Hindlimb muscle (tissue), 1 donor: ENCODE data around the gene RAD23B. TPM values are rescaled to one million over a fixed set of nuclear protein-coding genes. Genes with fewer than 3 reads are reported as not detected.
"Not testable (repeated sequence)": the region's sequence is repeated elsewhere in the genome, so short reads cannot be mapped to it uniquely, and the experiment has no call there.

ENCODE experiments used
- DNase-seq: peaks from one replicate; pipeline ENCODE4 v3.0.0-alpha.2; 2013
- polyA plus RNA-seq: library from polyadenylated mRNA; unstranded; fragments of 120-200 nt; gene quantifications from one replicate; pipeline ENCODE4 v1.2.1, GENCODE V29; 2013; ENCODE audit not compliant: insufficient read length

RAD23B gene
- polyA plus RNA-seq, 1 donor, result 131 TPM

DNA sequence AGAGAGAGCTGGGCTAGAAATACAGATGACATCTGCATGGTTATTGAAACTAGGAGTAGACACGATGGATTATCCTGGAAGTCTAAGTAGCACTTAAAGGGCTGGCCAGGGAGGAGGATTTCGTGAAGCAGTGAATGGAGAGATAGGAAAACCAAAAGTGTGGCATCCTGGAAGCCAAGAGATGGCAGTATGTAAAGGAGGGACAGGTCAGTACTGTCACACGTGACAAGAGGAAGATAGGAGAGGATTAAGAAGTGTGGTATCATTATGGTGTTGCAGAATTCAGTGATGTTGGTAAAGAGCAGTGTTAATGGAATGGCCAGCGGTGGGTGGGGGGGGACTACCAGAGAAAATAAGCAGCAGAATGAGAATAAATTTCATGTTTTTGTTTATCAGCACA lies 11.7 kb downstream of the RAD23B start:
- no peak for DNase-seq

GRCh38 chr9:107295995-107296394 lies 12.9 kb downstream of the RAD23B start:
- DNase-seq, result no peak

DNA sequence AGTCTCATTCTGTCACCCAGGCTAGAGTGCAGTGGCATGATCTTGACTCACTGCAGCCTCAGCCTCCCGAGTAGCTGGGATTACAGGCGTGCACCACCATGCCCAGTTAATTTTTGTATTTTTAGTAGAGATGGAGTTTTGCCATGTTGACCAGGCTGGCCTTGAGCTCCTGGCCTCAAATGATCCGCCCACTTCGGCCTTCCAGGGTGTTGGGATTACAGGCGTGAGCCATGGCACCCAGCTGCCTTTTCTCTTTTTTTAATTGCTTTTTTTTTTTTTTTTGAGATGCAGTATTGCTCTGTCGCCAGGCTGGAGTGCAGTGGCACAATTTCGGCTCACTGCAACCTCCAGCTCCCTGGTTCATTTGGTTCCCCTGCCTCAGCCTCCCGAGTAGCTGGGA lies 13.5 kb downstream of the RAD23B start:
- not testable (repeated sequence) for DNase-seq

- no peak for DNase-seq
Measured at GRCh38 chr9:107299437-107299836, 16.4 kb downstream of the RAD23B start.

DNA sequence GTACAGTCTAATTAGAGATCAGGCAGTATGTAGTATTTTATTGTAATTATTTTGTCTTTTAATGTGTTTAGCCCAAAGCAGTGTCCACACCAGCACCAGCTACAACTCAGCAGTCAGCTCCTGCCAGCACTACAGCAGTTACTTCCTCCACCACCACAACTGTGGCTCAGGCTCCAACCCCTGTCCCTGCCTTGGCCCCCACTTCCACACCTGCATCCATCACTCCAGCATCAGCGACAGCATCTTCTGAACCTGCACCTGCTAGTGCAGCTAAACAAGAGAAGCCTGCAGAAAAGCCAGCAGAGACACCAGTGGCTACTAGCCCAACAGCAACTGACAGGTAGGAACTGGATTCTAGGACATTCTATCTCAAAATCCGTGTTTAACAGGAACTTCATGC lies 23.2 kb downstream of the RAD23B start:
- no peak for DNase-seq

- no peak for DNase-seq
Measured at GRCh38 chr9:107307331-107307730, 24.3 kb downstream of the RAD23B start.

GRCh38 chr9:107308461-107308860 lies 25.4 kb downstream of the RAD23B start:
- no peak for DNase-seq

DNA sequence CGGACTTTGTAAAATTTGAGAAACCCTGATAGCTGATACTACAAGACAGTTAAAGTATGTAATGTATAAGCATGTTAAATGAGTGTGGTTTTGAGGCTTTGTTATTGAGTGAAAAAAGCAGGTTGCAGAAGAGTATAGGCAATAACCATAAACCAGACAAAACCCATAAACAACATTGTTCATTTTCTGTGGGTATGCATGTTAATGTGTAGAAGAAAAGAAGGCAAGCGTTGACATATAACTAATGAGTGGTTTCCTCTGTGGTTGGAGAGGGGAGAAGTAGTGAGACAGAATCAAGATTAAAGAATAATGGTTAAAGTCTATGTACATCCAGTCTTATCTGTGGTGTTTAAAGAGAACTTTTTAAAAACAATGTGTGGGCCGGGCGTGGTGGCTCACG lies 26.2 kb downstream of the RAD23B start:
- no peak for DNase-seq

GRCh38 chr9:107312376-107313050 lies 29.4 kb downstream of the RAD23B start:
- DNase-seq, result no peak

GRCh38 chr9:107313555-107314096 lies 30.5 kb downstream of the RAD23B start:
- DNase-seq, result no peak

GRCh38 chr9:107314763-107315162 lies 31.7 kb downstream of the RAD23B start:
- no peak for DNase-seq

DNA sequence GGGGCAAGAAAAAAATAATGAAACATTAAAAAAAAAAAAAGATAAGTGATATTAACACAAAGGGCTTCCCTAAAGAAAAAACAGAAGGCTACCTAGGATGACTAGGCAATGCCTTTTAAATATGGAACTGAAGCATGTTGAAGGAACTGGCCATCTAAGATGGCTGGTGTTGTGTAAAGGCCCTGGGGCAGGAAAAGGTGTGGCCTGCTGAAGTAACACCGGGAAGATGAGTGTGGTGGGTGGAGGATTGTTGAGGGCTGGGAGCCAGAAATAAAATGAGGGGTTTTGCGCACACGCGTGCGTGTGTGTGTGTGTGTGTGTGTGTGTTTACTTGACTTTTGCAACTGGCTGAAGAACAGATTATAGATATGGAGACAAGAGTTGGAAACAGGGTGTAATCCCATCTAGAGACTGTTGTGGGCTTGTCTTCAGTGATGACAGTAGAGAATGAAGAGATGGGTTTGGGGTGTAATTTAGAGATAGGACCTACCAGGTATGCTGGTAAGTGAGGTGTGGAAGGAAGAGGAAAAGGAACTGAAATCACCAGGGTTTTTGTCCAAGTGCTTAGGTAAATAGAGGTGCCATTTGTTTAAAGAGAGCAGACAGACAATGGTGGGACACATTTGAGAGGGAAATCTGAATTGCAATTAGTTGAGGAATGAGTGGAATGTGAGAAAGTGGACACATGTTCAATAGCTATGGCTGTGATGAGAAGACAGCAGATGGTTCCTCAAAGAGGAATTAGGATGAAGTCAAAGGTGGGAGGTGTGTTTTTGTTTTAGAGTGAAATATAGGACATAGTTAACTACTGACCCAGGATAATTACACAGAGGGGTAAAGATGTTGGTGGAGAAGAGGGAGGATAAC lies 33.9 kb downstream of the RAD23B start:
- DNase-seq, result no peak

DNA sequence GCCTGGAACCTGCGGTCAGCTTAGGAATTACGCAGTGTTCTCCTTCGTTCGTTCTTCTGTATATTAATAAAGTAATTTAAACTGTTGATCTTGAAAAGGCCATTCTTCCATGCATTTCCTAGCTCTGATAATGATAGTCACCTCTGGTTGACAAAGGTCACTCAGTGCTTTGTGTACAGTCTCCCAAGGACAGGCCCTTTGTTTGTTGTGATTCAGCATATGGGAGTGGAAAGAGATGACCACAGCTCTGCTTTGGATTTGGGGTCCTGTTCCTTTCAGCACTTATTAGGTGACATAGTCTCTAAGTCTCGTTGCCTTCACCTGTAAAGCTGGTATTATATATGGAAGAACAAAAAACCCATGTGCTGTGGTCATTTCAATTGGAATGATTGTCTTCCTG lies 39.6 kb downstream of the RAD23B start:
- no peak for DNase-seq

DNA sequence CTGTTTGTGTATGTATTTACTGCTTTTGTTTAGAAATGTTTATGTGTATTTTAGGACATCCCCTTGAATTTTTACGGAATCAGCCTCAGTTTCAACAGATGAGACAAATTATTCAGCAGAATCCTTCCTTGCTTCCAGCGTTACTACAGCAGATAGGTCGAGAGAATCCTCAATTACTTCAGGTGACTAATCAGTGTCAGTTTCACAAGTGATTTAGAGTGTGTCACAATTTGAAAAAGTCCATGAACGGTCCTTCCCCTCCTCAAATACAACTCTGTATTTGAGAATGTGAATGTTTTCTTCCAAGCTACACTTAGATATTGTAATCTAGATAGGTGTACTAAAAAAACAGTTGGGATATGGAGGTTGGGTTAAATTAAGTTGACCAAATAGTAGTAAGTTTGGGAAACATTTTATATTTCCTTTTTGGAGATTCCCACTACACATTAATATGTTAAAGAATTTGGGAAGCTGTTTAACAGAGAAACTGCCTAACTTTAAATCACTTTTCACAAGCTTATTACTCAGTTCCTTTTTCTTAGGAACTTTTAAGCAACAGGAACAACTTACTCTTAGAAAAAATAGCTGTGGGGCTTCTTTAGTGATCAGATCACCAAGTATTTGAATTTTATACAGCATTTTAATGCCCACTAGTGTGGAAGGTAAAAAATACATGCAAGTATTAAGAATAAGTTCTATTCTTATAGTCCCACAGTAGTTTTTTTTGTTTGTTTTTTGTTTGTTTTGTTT lies 40.9 kb downstream of the RAD23B start:
- no peak for DNase-seq

DNA sequence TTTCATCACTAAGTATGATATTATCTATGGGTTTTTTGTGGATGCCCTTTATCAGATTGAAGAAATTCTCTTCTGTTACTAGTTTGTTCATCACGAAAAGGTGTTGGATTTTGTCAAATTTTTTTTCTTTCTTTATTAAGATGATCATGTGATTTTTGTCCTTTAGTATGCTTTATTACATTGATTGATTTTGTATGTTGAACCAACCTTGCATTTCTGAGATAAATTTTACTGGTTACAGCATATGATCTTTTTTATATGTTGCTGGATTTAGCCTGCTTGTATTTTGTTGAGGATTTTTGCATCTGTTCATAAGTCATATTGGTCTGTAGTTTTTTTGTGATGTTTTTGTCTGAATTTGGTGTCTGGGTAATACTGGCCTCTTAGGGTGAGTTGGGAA lies 42.8 kb downstream of the RAD23B start:
- no peak for DNase-seq

GRCh38 chr9:107328510-107328909 lies 45.4 kb downstream of the RAD23B start:
- no peak for DNase-seq

GRCh38 chr9:107330420-107330819 lies 47.3 kb downstream of the RAD23B start:
- DNase-seq, result no peak

DNA sequence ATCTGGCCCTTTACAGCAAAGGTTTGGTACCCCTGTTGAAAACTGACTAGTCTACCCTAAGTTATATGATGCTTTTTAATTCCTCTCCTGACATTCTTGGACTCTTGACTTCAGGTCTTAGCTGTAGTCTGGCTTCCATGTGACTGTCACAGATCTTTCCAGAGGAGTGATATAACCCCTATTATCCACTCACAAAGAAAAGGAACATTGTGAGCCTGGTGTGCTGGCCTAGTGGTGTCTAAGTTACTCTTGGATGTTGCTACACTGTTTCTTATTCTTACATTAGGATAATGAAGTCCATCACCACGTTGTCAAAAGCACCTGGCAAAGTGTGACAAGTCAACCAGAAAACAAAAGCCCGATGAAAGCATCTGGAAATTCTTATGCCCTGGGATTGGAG lies 49.8 kb downstream of the RAD23B start:
- DNase-seq, result no peak

GRCh38 chr9:107333363-107333762 lies 50.3 kb downstream of the RAD23B start:
- DNase-seq, result no peak

DNA sequence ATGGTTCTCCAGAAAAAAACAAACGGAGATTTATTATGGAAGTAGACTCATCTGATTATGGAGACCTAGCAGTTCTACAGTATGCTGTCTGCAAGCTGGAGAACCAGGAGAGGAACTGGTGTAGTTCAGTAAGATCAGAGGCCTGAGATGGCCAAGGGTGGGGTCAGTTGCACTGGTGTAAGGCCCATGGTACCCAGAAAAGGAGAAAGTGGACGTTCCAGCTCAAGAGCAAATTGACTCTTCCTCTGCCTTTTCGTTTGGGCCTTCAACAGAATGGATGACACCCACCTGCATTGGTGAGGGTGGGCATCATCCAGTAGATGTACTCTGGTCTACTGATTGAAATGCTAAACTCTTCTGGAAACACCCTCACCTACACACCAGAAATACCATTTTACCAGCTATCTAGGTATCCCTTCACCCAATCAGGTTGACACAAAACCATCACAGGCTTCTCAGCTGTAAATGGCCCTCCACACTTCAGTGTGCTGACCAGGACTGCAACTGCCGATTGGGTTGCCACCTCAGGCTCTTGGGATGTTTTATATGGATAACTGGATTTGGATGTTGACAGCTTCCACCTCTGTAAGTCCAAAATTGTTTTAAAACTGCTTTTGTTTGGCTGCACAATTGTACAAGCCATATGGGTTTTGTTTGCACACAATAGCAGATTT lies 51.2 kb downstream of the RAD23B start:
- DNase-seq, result no peak

GRCh38 chr9:107335331-107335730 lies 52.3 kb downstream of the RAD23B start:
- DNase-seq, result no peak

GRCh38 chr9:107336718-107337360 lies 53.8 kb downstream of the RAD23B start:
- no peak for DNase-seq
